IMR-90 (cell line): ENCODE data around the gene CORO1C.

Experiments used
- CEBPB ChIP-seq: IDR thresholded peaks from 2 replicates; pipeline ENCODE4 v1.6.1; 2012; ENCODE audit warnings: low read depth, low read length, improper control_type of control experiment
- CTCF ChIP-seq: conservative IDR thresholded peaks from 2 replicates; pipeline ENCODE4 v1.5.1; 2012; ENCODE audit warnings: mild to moderate bottlenecking, low read depth, low read length, improper control_type of control experiment
- ELK1 ChIP-seq: fragments of 150-350 bp; IDR thresholded peaks from 2 replicates; pipeline ENCODE4 v1.6.1; 2016; ENCODE audit warnings: low read depth, mild to moderate bottlenecking, low read length, moderate library complexity, borderline replicate concordance
- MAFK ChIP-seq: IDR thresholded peaks from 2 replicates; pipeline ENCODE4 v1.6.1; 2012; ENCODE audit warnings: low read depth, low read length, improper control_type of control experiment
- RAD21 ChIP-seq: IDR thresholded peaks from 2 replicates; pipeline ENCODE4 v1.6.1; 2012; ENCODE audit warnings: low read length, improper control_type of control experiment

GRCh38 chr12:108621161-108621560 is 110.2 kb downstream of the CORO1C start:
- no peak for TF ChIP-seq CEBPB
- no peak for TF ChIP-seq CTCF
- no peak for TF ChIP-seq ELK1
- TF ChIP-seq MAFK: no peak
- no peak for TF ChIP-seq RAD21
